GF-D8 (cell line): ENCODE data around the gene HOPX.
"Not testable (repeated sequence)": the region's sequence is repeated elsewhere in the genome, so short reads cannot be mapped to it uniquely, and the experiment has no call there.

ENCODE experiments used
- DNase-seq: peaks from one replicate; lab custom pipeline; 2025; lab: John Stamatoyannopoulos, UW

Gene HOPX

GRCh38 chr4:56626963-56627362 is 54.1 kb downstream of the HOPX start:
- DNase-seq = no peak

GRCh38 chr4:56626420-56626819 is 54.7 kb downstream of the HOPX start:
- DNase-seq = no peak

GRCh38 chr4:56622176-56622575 is 58.9 kb downstream of the HOPX start:
- no peak for DNase-seq

DNA sequence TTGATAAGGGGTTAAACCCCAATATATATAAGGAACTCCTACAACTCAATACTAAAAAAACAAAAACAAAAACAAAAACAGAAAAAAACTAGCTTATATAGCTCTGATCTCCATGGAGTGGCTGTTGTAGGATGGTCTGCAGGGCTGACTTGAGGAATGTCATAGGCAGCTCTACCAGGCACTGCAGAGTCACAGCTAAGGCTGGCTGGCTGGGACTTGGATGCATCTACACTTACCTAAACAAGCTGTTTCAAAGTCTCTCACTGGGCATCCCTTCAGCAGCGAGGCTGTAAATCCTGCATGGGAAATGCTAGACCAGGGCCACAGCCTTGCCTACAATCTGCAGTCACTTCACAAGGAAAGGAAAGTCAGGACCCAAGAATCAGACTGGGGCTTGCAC is 61.3 kb downstream of the HOPX start:
- DNase-seq = no peak

- DNase-seq = no peak
These were observed 61.9 kb downstream of the HOPX start for GRCh38 chr4:56619160-56619559.

DNA sequence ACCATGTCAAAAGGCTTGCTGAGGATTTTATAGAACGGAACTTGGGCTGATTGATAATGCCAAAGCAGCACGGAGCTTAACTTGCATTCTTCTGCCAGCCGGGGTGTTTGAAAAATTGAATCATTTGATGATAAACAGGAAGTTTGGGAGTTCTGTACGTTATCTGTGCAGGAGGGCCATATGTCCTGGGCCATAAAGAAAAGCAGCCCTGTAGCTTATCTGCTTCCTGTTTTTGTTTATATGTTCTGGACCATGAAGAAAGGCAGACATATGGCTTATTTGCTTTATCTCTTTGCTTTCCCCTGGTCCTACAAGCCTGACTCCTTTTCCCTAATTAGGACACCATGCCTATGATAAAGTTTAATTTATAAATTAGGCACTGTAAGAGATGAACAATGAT is 62.4 kb downstream of the HOPX start:
- DNase-seq = no peak

GRCh38 chr4:56613101-56613862 is 67.8 kb downstream of the HOPX start:
- DNase-seq = no peak

DNA sequence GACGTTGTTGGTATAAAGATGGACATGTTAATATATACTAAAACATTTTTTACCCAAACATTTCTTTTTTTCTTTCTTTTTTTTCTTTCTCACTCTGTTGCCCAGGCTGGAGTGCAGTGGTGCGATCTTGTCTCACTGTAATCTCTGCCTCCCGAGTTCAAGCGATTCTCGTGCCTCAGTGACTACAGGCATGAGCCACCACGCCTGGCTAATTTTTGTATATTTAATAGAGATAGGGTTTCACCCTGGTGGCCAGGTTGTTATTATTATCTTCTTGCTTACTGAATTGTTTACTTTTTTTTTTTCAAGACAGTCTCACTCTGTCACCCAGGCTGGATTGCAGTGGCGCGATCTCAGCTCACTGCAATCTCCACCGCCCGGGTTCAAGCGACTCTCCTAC is 68.8 kb downstream of the HOPX start:
- DNase-seq = no peak

DNA sequence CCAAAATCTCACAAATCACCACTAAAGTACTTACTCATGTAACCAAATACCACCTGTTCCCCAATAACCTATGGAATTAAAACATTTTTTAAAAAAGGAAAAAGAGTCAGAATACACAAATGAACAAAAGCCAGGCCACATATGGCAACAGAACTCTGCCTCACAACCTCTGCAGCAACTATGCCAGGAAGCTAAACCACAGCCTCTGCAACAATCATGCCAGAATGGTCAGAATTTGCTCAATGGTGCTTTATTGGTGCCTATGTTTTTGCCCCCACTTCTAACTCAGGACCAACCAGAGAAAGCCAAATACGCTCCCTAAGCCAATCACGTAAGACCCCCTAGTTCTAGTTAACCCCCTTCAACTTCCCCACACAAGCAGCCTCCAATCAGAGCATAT is 69.6 kb downstream of the HOPX start:
- no peak for DNase-seq

DNA sequence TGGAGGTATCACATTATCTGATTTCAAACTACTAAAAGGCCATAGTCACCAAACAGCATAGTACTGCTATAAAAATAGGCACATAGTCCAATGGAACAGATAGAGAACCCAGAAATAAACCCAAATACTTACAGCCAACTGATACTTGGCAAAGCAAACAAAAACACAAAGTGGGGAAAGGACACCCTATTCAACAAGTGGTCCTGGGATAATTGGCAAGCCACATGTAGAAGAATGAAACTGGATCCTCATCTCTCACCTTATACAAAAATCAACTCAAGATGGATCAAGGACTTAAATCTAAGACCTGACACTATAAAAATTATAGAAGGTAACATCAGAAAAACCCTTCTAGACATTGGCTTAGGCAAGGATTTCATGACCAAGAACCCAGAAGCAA is 70.9 kb downstream of the HOPX start:
- DNase-seq = not testable (repeated sequence)

GRCh38 chr4:56607926-56608325 is 73.2 kb downstream of the HOPX start:
- no peak for DNase-seq

DNA sequence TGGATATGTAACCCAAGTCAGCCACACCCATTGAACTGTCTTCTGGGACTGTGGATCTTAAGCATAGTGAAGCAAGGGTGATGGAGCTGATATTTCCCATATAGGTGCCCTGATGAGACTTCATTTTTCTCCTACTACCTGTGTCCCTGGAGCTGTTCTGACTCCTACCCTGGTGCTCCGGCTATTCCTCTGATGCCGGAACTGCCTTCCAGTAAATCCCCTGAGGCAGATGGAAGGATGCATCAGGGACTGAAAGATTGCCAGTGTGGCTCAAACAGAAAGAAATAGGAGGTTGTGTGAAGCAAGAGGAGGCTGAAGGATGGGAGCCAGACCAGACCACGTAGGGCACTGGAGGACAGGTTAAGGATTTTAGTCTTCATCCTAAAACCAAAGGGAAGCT is 74.7 kb downstream of the HOPX start:
- no peak for DNase-seq

GRCh38 chr4:56605464-56605863 is 75.6 kb downstream of the HOPX start:
- DNase-seq = not testable (repeated sequence)

GRCh38 chr4:56603297-56603696 is 77.8 kb downstream of the HOPX start:
- no peak for DNase-seq
